Measurements from ENCODE around the gene IFNK.

IFNK gene

DNA sequence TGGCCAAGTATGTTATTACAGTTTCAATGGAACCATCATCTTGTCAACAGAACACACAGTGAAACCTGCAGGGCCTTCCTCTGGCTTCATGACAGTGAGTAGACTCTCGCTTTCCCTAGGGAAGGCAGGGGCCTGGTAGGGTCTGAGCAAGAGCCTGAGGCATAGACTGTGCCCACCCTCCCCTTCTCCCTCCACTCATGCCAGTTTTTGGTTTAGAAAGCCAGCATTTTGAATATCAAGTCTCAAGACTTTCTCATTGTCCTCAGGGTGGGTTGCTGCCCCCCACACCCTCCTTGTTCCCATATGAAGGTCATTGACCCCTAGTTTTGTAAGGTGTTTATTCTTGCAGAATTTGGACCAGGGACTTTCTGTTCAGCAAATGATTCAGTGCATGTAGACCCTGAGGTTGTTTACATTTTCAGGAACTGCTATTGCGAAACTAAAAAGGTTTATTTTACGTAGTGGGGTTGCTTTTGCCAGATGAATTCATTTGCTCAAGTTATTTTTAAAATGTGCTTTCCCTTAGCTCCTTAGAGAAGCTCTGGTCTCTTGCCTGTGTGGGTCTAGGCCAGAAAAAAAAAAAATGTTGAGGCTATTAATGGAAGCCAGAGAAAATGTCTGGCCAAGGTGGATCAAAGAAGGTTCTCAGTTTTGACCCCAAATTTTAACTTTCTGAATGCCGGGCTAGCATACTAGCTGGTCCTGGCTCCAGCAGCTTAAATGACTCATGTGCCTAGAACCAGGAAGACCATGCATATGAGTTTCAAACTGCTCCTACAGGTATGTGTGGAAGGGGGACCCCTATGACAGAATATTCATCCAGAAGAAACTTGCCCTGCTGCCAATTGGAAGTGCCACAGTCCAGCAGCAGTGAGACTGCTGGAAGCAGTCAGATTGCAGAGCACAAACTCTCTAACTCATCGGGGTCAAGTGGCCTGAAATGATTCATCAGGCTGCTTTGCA, 15.7 kb downstream of the IFNK start:
- no peak for DNase-seq

DNA sequence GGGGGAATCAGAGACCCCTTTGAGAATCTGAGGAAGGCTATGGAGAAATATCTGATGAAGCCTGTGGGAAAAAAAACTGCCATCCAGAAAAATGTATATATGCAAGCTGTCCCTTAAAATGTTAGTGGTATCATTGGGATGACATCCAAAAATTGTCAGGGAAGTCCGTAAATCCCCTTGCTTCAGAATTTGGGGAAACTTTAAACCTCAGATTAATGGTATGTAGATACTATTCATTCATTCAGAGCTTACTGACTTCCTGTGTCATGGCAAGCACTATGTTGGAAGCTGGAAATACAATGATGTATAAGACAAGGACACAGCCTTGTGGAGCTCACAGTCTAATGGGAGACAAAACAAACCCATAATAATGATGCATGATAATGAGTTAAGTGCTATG, 16.4 kb downstream of the IFNK start:
- no peak for DNase-seq

DNA sequence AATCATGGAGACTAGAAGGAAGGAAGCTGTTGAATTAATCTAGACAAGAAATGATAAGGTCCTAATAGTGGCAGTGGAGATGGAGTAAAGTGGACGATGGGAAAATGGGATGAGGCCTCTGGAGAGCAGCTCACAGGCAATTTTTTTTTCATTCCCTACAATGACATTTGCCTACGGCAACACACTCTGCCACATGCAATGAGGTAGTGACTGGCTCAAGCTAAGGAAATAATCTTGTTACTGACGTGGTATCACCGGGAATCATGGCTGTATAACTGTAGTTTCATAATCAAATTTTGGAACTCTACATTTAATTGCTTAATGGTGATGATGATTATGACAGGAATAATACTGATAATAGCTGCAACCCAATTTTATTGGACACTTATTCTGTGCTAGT, 17.6 kb downstream of the IFNK start:
- no peak for DNase-seq

DNA sequence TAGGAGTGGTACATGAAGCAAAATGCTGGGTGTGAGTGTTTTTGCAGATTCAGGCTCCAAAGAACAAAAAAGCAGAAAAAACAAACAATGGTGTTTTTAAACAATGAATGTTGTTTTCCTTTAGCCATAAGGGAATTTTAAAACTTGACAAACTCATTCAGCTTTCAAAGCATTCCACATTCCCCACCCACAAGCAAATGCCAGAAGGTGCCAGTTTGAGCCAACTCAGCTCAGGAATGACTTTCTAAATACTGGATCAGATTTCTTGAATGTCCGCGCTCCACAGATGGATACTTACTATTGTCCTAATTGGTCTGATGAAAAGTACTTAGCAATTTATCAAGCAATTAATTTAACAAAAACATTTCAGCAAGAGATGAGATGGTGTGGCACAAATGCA, 18.4 kb downstream of the IFNK start:
- DNase-seq: no peak

DNA sequence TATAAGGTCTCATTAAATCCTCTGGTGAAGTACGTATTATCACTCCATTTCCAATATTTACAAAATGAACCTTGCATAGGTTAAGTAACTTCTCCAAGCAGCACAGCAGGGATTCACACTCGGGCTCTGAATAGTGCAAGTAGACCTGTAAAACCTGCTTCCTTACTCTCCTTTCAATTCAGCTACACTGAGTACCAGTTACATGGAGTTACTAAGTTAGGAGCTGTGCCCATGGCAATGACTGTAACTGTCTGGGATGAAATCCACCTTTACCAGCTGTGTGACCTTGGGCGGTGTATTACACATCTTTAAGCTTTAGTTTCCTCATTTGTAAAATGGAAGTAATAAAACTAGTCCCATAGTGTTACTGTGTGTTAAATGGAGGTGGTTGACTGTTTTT, 21.4 kb downstream of the IFNK start:
- no peak for DNase-seq

DNA sequence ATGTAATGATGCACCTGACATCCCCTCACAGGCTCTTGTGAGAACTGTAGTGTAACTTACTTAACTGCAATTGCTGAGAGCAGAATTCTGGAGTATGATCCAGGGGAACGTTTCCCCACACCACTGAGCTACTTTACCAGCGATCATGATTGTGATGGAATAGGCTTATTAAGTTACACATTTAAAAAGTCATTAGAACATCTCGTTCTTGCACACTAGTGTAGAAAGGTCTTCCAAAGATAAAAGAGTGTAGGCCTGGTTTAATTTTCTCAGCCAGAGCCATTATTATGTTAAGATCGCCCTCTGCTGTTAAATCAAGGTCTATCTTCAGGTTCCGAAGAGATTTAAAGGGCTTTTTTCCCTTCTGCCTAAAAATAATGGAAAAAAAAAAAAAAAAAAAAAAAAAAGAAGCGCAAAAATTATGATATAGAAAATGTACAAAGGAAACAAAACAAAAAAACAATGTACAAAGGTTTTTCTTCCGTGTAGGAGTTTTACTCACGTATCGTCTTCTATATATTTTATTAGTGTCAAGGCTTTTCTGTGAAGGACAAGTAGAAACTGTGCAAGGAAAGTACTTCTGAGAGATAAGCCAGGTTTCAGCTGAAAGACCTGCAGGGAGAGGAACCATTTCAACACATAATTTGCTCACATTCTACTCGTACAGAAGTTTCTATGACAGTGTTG, 24.1 kb downstream of the IFNK start:
- no peak for DNase-seq

DNA sequence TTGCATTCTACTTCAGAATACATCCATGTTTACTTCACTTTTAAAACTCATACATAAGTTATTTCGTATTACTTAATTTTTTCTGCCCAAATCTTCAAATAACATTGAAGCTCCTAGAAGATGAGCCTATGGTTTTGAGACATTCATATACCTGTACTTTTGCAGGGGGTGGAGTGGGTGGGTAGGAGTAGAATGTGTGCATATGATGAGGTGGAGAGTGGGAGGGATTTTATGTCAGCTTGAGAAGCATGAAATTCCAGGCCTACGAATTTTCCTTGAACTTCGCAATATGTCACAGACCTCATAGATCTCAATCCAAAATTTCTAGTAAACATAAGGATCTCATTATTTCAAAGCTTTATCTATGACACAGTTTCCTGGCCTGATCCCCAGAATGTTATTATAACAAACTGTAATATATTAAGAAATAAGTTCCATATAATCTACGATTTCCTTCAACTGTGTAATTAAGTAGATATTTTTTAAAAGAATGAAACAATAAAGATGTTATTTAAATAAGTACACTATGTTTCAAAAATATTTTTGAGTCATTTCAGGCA, 25.2 kb downstream of the IFNK start:
- no peak for DNase-seq

DNA sequence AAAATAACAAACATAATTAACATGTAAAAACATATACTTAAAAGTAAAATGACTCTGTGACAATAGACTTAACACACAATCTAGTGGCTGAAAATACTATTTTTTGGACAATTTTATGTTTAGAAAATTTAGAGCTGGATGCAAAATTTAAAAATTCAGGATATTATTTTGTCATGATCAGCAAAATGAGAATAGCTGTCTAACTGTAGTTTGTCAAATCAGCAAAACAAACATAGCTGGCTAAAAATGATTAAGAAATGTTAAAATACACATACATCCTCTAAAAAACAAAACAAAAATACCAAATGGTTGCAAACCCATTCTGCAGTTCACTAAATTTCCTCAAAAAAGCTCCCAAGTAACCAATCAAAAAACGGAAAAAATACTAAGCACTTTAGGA, 30.6 kb downstream of the IFNK start:
- no peak for DNase-seq

DNA sequence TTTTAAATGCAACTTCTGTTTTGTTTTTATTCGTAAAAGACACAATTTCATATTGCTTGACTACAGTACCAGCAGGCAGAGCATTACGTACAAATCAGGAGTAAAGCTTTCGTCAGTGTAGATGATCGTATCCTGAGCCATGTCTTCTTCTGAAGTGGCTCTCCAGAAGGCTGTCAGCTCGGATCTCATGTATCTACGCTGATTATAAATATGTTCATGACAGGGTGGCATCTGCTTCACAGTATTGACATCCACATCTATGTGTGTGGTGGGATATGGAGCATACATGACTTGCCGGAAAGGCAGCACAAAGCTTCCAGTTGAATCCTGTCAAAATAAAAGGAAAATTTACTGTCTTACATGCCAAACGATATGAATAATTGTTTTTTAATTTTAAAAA, 32.4 kb downstream of the IFNK start:
- DNase-seq: no peak

DNA sequence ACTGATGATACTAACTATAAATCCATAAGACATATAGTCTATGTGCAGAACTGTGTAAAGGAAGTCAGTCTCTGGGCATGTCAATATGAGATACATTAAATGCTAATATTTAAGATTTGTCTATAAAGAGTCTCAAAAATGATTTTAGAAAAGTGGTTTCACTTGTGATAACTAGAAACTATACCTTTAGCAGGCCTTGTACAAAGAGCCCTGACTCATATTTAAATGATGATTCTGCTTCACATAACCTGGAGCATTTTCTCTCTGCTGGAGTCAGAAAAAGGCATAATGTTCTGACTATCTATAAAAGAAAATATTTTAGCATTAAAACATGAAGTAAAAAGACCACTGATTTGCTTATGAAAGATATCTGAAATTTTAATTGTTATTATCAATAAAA, 34.2 kb downstream of the IFNK start:
- no peak for DNase-seq

DNA sequence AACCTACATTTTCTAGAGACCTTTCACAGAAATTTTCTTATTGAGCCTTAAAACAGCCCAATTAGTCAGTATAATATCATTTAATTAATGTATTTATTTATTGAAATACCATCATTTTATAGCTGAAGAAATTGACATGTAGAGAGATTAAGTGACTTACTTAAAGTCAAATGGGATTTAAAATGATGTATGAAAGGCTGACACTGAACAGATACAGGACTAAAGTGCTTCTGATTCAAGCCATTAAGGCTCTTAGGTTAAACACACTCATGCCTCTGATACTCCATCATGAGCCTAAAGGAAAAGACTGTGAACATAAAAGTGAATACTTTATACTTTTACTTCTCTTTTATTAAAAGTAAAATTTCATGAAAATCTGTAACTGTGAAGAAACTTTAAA, 36.4 kb downstream of the IFNK start:
- DNase-seq: no peak

DNA sequence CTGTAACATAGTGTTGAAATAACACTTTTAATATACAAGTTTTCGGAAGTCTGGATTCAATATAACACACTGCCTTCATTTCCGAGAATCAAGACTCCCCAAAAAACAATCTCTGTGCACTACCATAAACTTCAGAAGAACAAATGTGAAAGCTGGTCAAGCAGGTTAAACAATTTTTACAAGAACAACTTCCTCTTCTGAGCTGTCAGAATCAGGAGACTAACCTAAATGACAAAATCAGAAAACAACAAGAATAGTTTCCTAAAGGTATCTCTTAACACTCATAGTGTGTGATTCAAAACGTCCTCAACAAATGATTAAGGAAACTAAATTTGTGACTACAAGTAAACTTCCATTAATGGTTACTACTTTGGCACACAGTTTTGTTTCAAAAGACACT, 37.6 kb downstream of the IFNK start:
- DNase-seq: no peak

DNA sequence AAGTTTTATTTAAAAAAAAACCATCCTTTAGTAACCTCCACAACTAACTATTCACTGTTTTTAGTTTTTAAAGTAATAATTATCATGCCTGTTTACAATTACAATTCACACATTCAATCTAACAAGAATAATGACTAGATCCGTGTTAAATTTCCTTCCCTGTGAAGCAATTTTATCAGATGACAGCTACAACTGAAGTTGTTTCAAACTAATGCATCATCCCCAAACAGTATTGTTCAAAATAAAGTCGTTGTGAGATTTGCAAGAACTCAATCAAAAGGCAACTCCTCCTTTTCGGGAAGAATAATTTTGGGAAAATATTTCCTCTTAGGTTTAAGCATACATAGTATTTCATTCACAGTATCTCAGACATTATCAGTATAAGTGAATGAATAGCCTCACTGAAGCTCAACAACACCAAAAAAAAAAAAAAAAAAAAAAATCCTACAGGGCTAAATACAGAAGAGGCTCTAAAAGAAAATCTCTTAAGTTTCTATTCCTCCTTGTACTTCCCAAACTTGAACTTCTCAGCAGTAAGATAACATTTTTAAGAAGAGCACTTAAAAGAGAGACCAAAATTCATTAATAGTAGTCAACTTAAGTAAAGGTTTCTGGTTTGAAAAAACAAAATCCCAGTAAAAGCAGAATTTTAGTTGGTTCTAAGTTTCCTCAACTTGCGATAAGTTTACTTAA, 39.8 kb downstream of the IFNK start:
- DNase-seq: no peak

DNA sequence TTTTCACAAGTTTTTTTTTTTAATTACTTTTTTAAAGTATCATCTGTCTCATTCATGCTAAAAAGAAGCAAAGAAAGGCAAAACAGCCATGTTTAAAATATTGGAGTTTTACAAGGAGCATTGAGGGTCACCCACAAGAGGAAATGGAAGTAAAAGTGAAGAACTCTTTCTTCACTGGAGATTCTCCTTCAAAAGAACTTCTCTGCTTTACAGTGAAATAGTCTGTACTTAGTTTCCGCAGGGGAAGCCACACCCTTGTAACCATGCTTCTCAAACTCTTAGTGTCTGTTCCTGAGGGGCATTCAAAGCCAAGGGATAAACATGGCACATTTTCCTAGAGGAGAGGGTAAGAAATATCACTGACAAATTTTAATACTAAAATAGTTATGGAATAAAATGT, 40.6 kb downstream of the IFNK start:
- DNase-seq: no peak

DNA sequence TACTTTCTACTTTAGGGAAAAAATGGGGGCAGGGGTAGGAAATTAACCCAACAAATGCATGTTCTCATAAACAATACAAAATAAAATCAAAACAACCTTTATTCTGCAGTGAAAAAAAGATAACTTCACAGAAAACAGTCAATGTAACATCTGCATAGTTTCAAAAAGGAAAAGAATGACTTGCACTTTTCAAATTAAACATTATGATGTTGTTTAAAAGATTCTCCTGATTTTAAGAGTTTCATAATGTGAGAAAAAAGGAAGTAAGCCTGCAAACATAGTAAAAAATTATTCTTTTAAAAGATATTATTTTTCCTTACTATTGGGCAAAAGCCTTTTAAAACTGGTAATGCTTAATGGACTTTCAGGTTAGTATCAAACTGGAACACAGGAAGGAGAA, 41.6 kb downstream of the IFNK start:
- DNase-seq: no peak

DNA sequence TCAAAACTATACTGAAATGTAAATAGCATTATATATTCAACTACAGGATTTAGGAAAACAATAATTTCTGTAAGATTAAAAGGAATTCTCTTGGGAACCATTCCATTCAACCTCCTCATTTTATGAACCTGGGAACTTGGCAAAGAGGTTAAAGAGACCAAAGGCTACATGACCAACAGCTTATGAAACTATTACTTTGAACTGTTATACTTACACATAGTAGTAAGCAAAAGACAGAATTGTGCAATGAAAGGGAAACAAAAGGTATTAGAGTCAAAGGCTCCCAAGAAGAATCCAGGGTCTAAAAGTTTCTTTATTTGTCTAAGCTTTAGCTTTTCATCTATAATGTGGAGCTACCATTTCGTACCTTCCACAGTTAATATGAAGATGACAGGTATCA, 42.0 kb downstream of the IFNK start:
- no peak for DNase-seq

DNA sequence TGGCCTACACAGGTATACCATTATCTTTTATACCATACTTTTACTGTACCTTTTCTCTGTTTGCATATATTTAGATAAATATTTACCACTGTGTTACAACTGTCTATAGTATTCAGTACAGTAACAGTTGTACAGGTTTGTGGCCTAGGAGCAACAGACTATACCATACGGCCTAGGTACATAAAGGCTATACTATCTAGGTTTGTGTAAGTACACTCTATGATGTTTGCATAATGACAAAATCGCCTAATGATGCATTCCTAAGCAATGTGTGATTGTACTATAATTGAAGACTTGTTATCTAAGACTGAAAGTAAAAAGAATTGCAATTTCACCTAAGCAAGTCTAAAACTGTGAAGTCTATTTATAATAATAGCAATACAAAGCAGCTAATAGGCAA, 45.3 kb downstream of the IFNK start:
- DNase-seq: no peak

DNA sequence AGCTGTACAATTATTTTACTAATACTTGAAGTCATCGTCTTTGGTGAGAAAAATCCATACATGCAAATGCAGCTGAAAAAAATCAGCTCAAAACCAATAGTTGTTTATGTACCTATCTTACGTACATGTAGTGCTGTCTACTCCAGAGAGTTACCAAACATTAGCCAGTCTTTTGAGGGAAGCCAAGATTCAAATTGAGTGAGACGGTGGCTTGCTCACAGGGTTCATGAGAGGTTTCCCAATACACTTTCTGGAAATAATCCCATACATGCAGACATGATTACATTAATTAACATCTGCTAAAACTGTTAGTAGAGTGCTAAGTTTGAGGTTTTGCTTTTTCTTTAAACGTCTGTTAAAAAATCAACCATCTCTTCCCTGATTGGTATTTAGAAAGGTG, 46.9 kb downstream of the IFNK start:
- DNase-seq: no peak

DNA sequence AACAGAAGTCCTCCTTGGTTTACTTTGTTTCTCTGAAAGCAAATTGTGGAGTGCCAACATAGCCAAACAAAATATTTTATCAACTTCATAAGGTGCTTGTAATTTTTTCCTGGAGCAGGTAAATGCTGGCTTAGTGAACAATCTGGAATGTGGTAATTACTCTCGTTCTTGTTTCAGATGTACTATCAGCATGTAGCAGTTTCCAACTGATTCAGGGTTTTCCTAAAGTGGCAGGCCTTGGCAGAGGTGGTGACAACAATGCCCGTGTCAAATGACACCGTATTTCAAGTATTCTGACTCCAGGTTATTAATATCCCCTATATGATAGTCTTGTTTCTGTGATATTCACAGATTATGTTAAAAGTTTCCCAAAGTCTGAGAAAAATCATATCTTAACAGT, 48.0 kb downstream of the IFNK start:
- no peak for DNase-seq

DNA sequence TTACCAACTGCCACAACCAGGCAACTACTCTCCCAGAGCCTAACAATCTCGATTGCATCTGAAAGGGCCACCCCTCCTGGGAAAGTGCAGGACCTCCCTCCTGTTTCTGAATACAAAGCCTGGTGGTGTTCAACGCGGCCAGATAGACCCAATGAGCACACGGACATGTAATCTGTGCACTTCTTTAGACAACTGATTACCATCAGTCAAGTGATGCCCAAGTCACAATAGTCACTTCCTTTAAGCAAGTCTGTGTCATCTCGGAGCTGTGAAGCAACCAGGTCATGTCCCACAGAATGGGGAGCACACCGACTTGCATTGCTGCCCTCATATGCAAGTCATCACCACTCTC, 48.5 kb downstream of the IFNK start:
- peak; percentile 52 for DNase-seq

DNA sequence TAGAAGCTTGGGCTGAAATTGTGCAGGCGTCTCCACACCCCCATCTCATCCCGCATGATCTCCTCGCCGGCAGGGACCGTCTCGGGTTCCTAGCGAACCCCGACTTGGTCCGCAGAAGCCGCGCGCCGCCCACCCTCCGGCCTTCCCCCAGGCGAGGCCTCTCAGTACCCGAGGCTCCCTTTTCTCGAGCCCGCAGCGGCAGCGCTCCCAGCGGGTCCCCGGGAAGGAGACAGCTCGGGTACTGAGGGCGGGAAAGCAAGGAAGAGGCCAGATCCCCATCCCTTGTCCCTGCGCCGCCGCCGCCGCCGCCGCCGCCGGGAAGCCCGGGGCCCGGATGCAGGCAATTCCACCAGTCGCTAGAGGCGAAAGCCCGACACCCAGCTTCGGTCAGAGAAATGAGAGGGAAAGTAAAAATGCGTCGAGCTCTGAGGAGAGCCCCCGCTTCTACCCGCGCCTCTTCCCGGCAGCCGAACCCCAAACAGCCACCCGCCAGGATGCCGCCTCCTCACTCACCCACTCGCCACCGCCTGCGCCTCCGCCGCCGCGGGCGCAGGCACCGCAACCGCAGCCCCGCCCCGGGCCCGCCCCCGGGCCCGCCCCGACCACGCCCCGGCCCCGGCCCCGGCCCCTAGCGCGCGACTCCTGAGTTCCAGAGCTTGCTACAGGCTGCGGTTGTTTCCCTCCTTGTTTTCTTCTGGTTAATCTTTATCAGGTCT, 49.0 kb downstream of the IFNK start, which contains the start of gene C9orf72:
Gene C9orf72 (minus strand): TSS at position 564 of the 716 bp plus-strand sequence. CDS start 6,361 bp downstream, outside the sequence.
- DNase-seq: peak; percentile 86
